GM12801 (cell line): ENCODE data around the gene ATG2A.

Source experiments
- CTCF ChIP-seq: IDR thresholded peaks from one replicate; pipeline ENCODE4 v1.5.1; 2011; ENCODE audit warnings: control low read depth; ENCODE audit not compliant: insufficient read length; ENCODE audit errors: extremely low read depth

Gene ATG2A

GRCh38 chr11:64893194-64894069 is 23.6 kb downstream of the ATG2A start:
- TF ChIP-seq CTCF = no peak

DNA sequence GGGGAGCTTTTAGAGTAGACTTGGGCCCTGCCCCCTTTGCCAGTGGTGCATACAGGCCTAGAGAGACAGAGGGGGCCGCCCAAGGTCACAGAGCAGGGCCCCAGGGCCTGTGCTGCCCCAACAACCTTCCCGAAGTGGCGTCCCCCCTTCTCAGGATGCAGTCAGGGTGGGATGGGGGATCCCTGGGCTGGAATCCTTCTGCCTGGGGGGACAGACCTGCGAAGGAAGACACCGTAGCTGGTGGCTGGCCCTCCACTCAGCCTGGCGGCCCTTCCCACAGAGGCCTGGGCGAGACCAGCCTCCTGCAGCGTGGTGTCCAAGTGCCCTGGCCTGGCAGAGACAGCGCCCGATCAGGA is 24.2 kb downstream of the ATG2A start:
- no peak for TF ChIP-seq CTCF

- no peak for TF ChIP-seq CTCF
Observed at GRCh38 chr11:64892411-64892831, 24.6 kb downstream of the ATG2A start.

- no peak for TF ChIP-seq CTCF
Observed at GRCh38 chr11:64891880-64892279, 25.1 kb downstream of the ATG2A start.

DNA sequence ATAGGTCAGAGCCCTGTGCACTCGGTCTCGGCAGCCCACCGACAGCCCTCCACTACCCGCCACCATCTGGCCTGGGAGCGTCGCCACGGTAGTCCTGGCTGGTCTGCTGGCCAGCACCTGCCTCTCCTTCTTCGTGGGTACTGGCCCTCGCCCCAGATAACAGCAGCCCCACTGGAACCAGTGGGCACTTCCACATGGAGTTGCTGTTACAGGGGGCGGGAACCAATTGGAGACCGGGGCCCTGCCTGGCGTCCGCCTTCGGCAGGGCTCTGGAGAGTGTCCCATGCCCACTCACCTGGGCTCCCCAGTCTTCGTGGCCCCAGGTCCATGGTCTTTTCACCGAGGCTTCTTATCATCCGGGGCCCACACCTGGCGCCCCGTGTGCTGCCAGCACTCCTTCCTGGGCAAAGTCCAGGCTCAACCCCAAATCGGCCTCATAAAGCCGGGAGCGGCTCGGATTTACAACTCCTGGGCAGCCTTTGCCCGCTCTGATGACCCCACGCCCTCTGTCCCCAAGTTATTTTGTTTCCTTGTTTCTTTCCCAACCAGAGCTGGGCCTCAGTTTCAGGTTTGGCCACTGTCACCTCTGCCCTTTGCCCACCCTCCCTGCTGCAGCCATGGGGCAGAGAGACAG is 25.7 kb downstream of the ATG2A start:
- TF ChIP-seq CTCF = no peak

- no peak for TF ChIP-seq CTCF
Observed at GRCh38 chr11:64890522-64890939, 26.5 kb downstream of the ATG2A start.

DNA sequence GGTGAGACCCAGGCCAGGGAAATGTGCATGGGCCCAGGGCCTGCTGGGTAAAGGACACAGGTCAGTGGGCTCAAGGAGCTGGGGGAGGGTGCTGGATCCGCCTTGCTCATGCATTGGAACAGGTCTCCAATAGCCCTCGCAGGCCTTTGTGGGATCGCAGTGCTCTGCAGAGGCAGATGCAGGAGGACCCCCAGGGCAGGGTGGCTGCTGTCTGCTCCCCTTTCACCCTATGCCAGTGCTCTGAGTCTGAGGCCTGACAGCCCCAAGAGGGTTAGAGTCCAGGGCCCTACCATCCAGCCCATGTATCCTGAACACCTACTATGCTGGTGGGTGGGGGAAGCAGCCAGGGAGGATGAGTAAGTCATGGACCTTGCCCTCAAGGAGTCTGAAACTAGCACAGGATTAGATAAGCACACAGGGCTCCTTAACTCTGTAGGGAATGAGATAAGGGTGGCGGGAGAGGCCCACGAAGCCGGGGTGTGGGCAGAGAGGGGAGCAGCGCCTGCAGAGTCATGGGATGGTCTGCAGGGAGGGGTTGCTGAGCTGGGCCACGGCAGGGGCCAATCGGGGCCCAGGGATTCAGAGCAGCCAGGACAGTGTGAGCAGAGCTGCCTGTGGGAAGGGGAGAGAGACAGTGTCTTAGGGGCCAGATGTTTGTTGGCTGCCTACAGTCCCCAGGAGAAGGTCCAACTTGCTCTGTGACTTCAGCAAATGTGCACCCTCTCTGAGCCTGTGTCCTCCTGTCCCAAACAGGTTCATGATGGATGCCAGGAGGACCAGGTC is 28.1 kb downstream of the ATG2A start:
- TF ChIP-seq CTCF = no peak
